SH-SY5Y (cell line): ENCODE data around the gene CRMP1.

Source experiments
- GATA2 ChIP-seq: IDR thresholded peaks from 2 replicates; pipeline ENCODE4 v1.6.1; 2011; ENCODE audit warnings: mild to moderate bottlenecking, low read depth, low read length
- GATA3 ChIP-seq: IDR thresholded peaks from 2 replicates; pipeline ENCODE4 v1.6.1; 2011; ENCODE audit warnings: low read depth, mild to moderate bottlenecking, low read length, moderate library complexity

DNA sequence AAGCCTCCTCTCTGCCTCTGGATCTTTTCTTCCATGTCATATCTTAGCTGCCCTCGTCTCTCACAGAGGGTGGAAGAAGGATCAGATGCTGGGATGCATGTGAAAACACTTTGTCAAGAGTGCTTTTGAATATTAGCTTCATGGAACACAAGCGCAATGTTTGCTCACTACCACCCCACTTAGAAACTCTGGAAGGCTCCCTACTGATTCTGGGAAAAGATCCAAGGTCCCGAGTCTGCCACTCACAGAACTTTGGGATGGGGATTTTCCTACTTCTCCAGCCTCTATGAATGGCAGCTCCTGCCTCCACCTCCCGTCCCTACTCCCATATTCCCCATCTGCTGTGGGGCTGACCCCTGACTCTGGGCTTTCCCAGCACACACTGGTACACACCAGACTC lies 40.2 kb upstream of the CRMP1 start:
- TF ChIP-seq GATA2 (no peak), GATA3 (no peak)
